Hematopoietic multipotent progenitor cell treated with erythropoietin and hydrocortisone succinate and interleukin-3 and kit ligand, for 8 days (in vitro differentiated cells): ENCODE results near the gene MAML2.
"Not testable (repeated sequence)": the region's sequence is repeated elsewhere in the genome, so short reads cannot be mapped to it uniquely, and the experiment has no call there.

Experiments used
- DNase-seq: peaks from one replicate; pipeline ENCODE4 v3.0.0-alpha.2; 2015

Gene MAML2

GRCh38 chr11:96288915-96289314 lies 54.1 kb downstream of the MAML2 start:
- DNase-seq = no peak

DNA sequence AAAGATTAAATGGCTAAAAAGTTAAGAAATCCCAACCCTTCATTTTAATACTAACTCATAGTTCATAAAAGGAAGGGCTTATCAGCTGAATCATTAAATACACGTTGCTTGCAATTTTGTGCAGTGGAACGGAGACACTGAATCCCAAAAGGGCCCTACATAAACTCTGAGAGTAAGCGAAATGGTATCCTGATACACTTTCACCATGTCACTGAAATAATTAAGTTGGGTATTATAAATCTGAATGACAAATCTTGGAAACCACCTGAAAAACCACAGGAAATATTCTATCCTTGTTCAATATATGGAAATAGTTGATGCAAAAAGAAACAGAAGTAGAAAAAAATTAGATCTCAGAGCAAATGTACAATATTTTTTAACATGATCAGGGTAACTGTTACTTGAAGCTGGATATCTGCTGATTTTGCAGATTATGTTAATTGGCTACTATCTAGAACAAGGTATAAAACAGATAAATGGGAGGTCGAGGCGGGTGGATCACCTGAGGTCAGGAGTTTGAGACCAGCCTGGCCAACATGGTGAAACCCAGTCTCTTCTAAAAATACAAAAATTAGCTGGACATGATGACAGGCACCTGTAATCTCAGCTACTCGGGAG lies 55.1 kb downstream of the MAML2 start:
- DNase-seq = no peak

DNA sequence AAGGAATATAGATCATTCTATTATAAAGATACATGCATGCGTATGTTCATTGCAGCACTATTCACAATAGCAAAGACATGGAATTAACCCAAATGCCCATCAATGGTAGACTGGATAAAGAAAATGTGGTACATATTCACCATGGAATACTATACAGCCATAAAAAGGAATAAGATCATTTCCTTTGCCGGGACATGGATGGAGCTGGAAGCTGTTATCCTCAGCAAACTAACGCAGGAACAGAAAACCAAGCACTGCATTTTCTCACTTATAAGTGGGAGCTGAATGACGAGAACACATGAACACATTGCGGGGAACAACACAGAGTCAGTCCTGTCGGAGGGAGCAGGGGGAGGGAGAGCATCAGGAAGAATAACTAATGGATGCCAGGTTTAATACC lies 57.0 kb downstream of the MAML2 start:
- DNase-seq = not testable (repeated sequence)

DNA sequence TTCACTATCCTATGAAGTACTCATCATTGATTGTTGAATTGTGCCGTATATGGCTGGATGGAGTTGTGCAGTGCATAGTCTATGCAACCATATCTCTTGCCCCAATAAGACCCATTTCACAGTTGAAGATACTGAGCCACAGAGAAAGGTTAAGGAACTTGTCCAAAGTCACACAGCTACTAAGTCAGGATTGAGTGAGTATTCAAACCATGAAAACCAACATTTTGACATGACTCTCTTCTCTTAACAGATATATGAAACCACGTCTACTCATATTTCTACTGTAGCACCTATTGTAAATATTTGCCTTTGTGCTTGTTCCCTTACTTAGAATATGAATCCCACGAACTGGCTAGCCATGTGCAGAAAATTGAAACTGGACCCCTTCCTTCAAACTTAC lies 58.1 kb downstream of the MAML2 start:
- no peak for DNase-seq

DNA sequence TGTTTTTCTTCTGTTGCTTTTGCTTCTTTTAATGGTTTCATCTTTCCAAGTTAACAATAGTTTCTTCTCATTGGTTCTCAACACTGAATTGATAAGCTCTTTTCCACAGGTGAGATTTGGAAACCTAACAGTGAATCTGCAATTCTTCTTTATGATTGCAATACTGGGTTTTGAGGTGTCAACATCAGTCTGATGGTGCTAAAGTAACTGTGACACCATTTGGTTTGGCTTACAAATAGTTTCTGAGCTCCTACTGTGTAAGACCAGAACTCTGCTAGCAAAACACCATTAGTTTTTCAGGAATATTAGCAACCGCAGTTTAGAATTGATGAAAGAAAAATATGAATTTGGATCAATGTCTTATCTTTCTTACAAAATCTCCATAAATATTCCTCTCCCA lies 58.6 kb downstream of the MAML2 start:
- no peak for DNase-seq

- no peak for DNase-seq
Observed at GRCh38 chr11:96282625-96283220, 60.3 kb downstream of the MAML2 start.

DNA sequence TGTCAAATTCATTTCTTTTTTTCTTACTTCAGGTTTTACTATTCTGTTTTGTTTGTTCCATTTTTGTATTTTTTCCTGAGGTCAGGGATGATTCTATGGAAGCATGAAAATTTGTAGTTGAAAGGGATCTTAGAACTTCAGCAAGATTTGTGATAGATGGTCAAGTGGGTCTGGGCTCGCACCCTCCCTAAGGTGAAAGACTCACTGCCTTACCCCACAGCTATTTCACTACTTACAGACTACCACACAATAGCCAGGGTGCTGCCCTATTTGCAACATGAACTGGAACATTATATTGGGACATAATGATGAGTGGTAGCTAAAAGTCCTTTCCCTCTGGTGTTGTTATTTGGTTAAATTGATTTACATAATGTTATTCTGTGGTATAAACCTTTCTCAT lies 62.6 kb downstream of the MAML2 start:
- DNase-seq = no peak

- DNase-seq = no peak
Observed at GRCh38 chr11:96279896-96280290, 63.1 kb downstream of the MAML2 start.

DNA sequence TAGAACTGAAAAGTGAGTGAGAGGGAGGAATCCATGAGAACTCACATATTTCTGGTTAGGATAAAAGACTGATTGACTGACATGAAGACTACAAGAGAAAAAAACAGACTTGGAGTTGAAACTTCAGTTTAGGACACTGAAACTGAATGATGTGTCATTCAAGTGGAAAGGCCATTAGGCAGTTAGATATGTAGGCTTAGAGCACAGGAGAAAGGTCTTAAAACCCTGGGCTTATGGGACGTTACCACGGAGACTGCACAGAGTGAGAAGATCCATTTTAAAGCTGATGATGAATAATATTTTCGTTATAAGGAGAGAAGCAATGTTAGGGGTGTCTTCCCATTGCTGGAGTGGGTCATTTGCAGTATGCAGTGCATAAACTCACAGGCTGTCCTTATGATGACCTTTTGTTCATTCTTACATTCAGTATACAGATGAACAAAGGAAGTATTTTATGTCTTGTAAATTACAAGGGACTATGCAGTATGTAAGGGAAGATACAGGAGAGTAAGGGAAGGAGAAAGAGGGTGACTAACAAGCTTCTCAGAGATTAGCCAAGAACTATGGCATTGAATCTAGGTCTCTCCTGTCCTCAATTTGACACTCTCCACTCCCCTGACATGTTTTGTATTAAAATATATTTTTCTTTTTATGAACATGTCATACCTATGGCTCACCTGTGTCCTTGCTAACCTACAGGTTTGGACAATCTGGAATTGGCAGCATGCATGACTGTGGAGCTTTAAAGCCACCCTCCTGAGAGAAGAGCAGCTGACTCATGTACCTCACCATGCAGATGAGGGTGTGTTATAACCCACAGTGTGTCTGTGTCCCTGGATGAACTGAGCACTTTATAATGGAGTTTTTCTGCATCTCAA lies 63.7 kb downstream of the MAML2 start:
- no peak for DNase-seq

DNA sequence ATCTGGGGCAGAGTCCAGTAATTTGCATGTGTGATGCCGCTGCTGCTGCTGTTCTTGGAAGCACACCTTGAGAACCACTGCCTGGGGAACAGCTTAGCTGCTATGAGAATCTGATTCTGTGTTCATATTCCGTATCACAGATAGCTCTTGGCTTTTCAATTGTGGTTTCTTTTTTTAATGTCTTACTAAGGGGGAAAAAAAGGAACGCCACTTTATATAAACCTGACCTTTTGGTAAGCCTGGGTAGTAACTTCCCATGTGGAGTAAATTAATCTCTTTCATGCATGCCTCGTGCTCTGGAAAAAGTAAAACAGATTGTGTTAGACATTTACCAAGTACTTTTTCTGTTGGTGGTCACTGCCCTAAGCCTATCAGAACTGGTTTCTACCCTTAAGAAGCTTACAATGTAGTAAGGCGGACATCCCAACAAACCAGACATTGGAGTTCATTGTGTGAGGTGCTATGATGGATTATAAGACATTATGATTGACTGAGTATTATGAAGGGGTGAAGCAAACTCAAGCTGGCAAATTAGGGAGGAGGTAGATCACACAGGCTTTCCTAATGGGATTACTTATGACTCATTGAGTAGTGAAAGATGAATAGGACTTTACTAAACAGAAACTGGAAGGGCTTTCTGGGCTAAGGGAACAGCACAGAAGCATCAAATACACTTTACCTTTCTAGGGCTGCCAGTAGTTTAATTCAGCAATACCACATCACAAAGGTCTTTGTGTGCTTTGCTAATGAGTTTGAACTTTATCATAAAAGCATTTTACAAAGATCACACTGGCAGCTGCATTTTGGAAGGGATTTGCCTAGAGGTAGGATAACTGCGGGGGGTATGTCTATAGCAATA lies 64.7 kb downstream of the MAML2 start:
- DNase-seq = no peak

DNA sequence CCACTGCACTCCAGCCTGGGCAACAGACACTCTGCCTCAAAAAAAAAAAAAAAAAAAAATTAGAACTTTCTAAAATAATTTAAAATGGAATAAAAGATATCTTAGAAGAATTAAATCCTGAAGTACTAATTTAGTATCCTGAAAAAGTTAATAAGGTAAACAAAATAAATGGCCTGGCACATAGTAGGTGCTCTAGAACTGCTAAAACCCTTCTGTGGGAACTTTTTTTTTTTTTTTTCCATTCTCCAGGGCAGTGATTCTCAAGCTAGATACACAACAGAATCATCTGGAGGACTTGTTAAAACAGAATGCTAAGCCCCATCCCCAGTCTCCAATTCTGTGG lies 65.3 kb downstream of the MAML2 start:
- DNase-seq = no peak

- DNase-seq = no peak
Observed at GRCh38 chr11:96276836-96277235, 66.2 kb downstream of the MAML2 start.

- DNase-seq = no peak
Observed at GRCh38 chr11:96275801-96276594, 67.0 kb downstream of the MAML2 start.

DNA sequence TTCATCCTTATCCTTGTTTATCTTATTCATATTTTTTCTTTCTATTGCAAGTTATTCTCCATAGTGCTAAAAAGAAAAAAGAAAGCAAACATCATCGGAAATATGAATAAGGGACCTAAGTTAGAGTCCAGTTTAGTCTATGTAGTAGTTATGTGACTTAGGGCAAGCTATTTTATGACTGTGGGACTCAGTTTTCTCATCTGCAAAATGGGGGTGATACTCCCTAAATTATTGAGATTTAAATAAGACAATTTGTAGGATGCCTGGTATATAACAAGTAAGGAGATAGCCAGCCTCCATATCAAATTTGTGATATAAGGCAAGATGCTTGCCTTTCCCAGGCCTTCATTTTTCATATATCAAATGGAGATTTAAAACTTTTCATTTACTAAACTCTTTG lies 69.5 kb downstream of the MAML2 start:
- DNase-seq = no peak

DNA sequence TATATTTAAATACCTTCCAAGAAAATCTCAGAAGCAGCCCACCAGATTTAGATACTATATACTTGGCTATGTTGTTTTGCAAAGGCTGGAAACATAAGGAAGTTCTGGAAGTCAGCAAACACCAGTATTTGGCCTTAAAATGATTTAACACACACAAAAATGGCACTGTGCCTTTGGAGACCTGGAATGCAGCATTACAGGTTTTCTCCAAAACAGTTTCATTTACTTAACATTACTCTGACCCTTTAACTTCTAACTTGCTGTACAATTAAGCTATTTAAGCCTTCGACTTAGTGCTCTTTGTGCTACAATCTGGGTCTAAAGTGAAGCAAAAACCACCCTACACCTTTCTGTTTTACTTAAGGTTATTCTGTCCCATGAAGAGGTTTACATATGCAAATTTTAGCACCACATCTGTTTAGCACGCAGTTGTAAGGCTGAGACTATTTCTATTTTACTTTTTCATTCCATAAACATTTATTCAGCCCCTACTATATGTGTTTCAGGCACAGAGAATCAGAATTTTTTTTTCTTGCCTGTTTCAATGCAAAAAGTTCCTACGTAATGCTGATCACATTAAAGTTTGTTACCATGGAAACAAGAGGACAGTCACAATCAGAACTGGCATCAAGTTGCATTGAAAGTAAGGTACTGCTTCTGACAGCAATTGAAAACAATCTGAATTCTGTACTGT lies 70.3 kb downstream of the MAML2 start:
- no peak for DNase-seq

DNA sequence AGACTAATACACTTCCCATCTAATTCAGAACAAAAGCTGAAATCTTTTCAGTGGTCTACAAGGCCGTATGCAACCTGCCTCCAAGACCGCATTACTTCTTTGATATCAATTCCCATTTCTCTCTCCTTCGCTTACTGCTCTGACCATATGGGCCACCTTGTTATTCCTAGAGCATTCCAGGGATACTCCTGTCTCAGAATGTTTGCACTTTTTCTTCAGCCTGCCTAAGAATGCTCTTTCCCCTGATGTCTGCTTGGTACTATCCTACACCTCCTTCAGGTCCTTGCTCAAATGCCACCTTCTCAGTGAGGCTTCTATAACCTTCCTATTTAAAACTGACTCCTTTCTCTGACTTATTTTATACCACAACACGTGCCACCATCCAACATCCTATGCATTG lies 71.2 kb downstream of the MAML2 start:
- DNase-seq = no peak

- not testable (repeated sequence) for DNase-seq
Observed at GRCh38 chr11:96271352-96271751, 71.6 kb downstream of the MAML2 start.

DNA sequence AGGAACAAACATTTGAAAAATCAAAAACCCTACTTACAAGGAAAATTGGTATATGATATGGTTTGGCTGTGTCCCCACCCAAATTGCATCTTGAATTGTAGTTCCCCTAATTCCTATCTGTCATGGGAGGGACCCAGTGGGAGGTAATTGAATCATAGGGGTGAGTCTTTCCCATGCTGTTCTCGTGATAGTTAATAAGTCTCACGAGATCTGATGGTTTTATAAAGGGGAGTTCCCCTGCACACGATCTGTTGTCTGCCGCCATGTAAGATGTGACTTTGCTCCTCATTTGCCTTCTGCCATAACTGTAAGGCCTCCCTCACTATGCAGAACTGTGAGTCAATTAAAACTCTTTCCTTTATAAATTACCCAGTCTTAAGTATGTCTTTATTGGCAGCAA lies 74.5 kb downstream of the MAML2 start:
- not testable (repeated sequence) for DNase-seq

- DNase-seq = no peak
Observed at GRCh38 chr11:96267496-96268032, 75.4 kb downstream of the MAML2 start.

DNA sequence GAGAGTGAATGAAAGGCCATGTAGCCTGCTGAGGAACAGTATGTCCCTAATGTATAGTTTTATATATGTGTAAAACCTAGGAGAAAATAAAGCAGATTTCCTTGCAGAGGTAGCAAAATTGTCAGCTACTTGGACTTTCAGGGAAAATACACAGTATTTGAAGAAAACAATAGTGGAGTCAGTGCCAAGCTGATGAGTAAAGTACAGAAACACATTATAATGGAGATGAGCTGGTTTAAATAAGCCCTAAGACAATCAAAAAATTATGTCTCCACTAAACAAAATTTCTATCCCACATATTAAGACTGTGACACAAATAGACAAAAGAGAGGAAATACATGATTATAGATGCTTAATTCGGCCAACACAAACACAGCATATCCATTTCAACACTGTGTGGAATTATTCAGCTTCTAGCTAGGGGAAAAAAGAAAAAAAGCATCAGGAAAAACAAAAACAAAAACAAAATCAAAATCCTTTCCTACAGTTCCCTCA lies 75.9 kb downstream of the MAML2 start:
- no peak for DNase-seq

DNA sequence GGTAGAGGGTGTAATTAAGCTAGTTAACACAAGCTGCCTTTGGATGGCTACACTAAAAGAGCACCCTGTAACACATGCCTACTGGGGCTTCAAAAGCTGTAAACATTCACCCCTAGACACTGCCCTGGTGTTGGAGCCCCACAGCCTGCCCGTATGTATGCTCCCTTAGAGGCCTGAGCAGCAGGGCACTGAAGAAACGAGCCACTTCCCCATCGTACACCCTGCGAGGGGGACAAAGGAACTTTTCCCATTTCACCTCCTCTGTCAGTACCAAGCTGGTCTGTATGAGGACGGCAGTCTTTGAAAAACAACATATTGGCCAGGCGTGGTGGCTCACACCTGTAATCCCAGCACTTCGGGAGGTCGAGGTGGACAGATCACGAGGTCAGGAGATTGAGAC lies 77.0 kb downstream of the MAML2 start:
- DNase-seq = no peak
